Measurements from ENCODE around the gene AASDH. TPM values are rescaled to one million over a fixed set of nuclear protein-coding genes. Genes with fewer than 3 reads are reported as not detected.

Gene AASDH
- total RNA-seq, 2 experiments from 2014 or later, result 10.4 to 13.9 TPM

DNA sequence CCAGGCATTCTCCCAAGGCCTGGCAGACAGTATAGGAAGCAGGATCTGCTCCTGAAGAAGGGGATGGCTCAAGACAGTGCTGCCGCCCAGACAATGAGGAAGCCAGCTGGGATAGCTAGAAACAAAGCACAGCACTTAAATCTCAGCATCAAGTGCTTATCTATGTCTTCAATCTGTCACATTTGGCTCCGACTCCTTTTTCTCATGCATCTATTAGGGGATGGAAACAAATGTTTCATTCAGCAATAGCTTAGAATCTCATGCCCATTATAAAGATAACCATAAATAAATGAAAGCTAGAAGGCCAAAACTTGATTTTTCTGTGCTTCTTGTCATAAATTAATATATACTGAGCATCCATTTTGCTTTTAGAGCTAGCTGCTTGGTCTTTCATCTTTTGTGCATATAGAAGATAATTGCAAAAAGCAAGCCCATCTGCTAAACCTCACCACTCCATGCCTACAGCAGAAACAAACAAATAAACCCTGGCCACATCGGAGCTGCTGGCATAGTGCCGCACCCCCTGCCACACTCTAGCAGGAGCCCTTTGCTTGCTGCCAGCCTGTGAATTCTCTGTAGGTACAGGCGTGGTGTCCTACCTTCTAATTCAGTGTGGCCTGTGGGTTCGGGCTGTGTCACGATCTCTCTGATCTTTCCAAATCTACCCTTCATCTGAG lies 75.9 kb downstream of the AASDH start:
- no peaks in the 10 kb centered on the region for H4K20me1 ChIP-seq (ENCODE audit: insufficient read depth, low read length)
- no peak for TF ChIP-seq EZH2phosphoT487 (IDR thresholded peaks at IDR 0.05; ENCODE audit: borderline replicate concordance, low read depth, low read length)
- TF ChIP-seq CTCF (conservative IDR thresholded peaks at IDR 0.05; ENCODE audit: low read length), result no peak
- no peak overlapping the region for H3K4me2 ChIP-seq (ENCODE audit: low read length)
- no peaks in the 10 kb centered on the region for H3K79me2 ChIP-seq (ENCODE audit: insufficient read depth, low read depth, low read length)
- peaks cover 4% of the 10 kb centered on the region for H3K36me3 ChIP-seq (ENCODE audit: insufficient read depth, low read length)
- CTCF ChIA-PET (ENCODE audit: unreplicated experiment), result no interaction called here
- H2AFZ ChIP-seq (ENCODE audit: low read length), result no peak overlapping the region
- no peak overlapping the region for H3K27ac ChIP-seq (ENCODE audit: low read depth, low read length, poor library complexity, severe bottlenecking)
- no peaks in the 10 kb centered on the region for H3K9me2 ChIP-seq (ENCODE audit: insufficient read depth, low read length)
- no peaks in the 10 kb centered on the region for H3K4me1 ChIP-seq (ENCODE audit: insufficient read depth, low read length, poor library complexity, severe bottlenecking)
- H3K9me3 ChIP-seq (ENCODE audit: low read length), result no peaks in the 10 kb centered on the region
- intact Hi-C loops (cut with micrococcal nuclease; ENCODE audit: unreplicated experiment), result no loop called here
- no peak for DNase-seq (ENCODE audit: low spot score)
- H3K4me3 ChIP-seq (ENCODE audit: low read depth, low read length, poor library complexity, severe bottlenecking), result no peak overlapping the region
- no TSS peak for BruUV-seq (replicated peaks)
- POLR2A ChIA-PET, result no interaction called here

- no peaks in the 10 kb centered on the region for H3K79me2 ChIP-seq (ENCODE audit: insufficient read depth, low read depth, low read length)
- BruUV-seq (replicated peaks), result no TSS peak
- peaks cover 4% of the 10 kb centered on the region for H3K36me3 ChIP-seq (ENCODE audit: insufficient read depth, low read length)
- no peak overlapping the region for H3K4me2 ChIP-seq (ENCODE audit: low read length)
- H3K27ac ChIP-seq (ENCODE audit: low read depth, low read length, poor library complexity, severe bottlenecking), result no peak overlapping the region
- no peaks in the 10 kb centered on the region for H3K4me1 ChIP-seq (ENCODE audit: insufficient read depth, low read length, poor library complexity, severe bottlenecking)
- no peaks in the 10 kb centered on the region for H4K20me1 ChIP-seq (ENCODE audit: insufficient read depth, low read length)
- POLR2A ChIA-PET, result no interaction called here
- intact Hi-C loops (cut with micrococcal nuclease; ENCODE audit: unreplicated experiment), result no loop called here
- peak; percentile 8 for DNase-seq (ENCODE audit: low spot score)
- no peaks in the 10 kb centered on the region for H3K9me3 ChIP-seq (ENCODE audit: low read length)
- no peak overlapping the region for H2AFZ ChIP-seq (ENCODE audit: low read length)
- no peaks in the 10 kb centered on the region for H3K9me2 ChIP-seq (ENCODE audit: insufficient read depth, low read length)
- CTCF ChIA-PET (ENCODE audit: unreplicated experiment), result no interaction called here
- TF ChIP-seq EZH2phosphoT487 (IDR thresholded peaks at IDR 0.05; ENCODE audit: borderline replicate concordance, low read depth, low read length) (no peak), CTCF (conservative IDR thresholded peaks at IDR 0.05; ENCODE audit: low read length) (no peak)
- H3K4me3 ChIP-seq (ENCODE audit: low read depth, low read length, poor library complexity, severe bottlenecking), result no peak overlapping the region
Measured at GRCh38 chr4:56310401-56311125, 76.7 kb downstream of the AASDH start.

DNA sequence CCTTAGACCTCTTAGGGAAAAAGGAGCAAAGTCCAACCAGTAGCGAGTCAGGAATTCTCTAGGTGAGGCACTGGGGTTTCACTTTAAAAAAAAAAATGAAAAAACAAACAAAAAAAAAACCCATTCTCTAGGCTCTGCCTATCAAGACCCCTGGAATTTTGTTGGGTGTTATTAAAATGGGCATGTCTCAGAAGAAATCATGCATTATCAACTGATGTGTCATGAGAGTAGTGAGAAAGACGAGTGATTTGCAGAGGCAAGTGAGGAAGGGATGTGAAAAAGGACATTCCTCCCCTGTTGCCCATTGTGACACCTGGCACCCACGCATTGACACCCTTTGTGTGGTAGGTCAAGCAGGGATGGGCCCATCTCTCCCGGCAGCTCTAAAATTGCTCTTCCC lies 78.9 kb downstream of the AASDH start:
- intact Hi-C loops (cut with micrococcal nuclease; ENCODE audit: unreplicated experiment), result loop anchor here (10.0 kb wide), 1 partner anchor 444 kb away; no protein-coding TSS in a partner anchor
- BruUV-seq (replicated peaks), result no TSS peak
- Histone ChIP-seq H3K4me1 (ENCODE audit: insufficient read depth, low read length, poor library complexity, severe bottlenecking) (no peaks in the 10 kb centered on the region), H3K4me2 (ENCODE audit: low read length) (no peak overlapping the region), H3K9me2 (ENCODE audit: insufficient read depth, low read length) (no peaks in the 10 kb centered on the region), H3K36me3 (ENCODE audit: insufficient read depth, low read length) (no peaks in the 10 kb centered on the region), H3K9me3 (ENCODE audit: low read length) (no peaks in the 10 kb centered on the region), H3K4me3 (ENCODE audit: low read depth, low read length, poor library complexity, severe bottlenecking) (no peak overlapping the region), H4K20me1 (ENCODE audit: insufficient read depth, low read length) (no peaks in the 10 kb centered on the region), H2AFZ (ENCODE audit: low read length) (no peak overlapping the region), H3K27ac (ENCODE audit: low read depth, low read length, poor library complexity, severe bottlenecking) (no peak overlapping the region), H3K79me2 (ENCODE audit: insufficient read depth, low read depth, low read length) (no peaks in the 10 kb centered on the region)
- TF ChIP-seq EZH2phosphoT487 (IDR thresholded peaks at IDR 0.05; ENCODE audit: borderline replicate concordance, low read depth, low read length) (no peak), CTCF (conservative IDR thresholded peaks at IDR 0.05; ENCODE audit: low read length) (no peak)
- ChIA-PET POLR2A (interaction anchor here (0.7 kb wide), 1 partner anchor 31 kb away, joined by 4 read pairs; no protein-coding TSS in a partner anchor), CTCF (ENCODE audit: unreplicated experiment) (no interaction called here)
- no peak for DNase-seq (ENCODE audit: low spot score)

Measured in OCI-LY7 (cell line).